ENCODE measurements around the gene IL25.
"Not testable (repeated sequence)": the region's sequence is repeated elsewhere in the genome, so short reads cannot be mapped to it uniquely, and the experiment has no call there.

Gene IL25

GRCh38 chr14:23396781-23397407 lies 24.3 kb downstream of the IL25 start:
- CTCF ChIA-PET: interaction anchor here (1.2 kb wide), 1 partner anchor 17 kb away, joined by 7 read pairs; no protein-coding TSS in a partner anchor
- no peak for TF ChIP-seq CTCF (IDR thresholded peaks at IDR 0.05; ENCODE audit: insufficient read depth, low read length, missing control alignments)
- POLR2A ChIA-PET: no interaction called here

GRCh38 chr14:23398348-23398747 lies 25.7 kb downstream of the IL25 start:
- H3K4me3 ChIP-seq (ENCODE audit: low read depth, low read length): no peak overlapping the region
- no peak for TF ChIP-seq CTCF (IDR thresholded peaks at IDR 0.05; ENCODE audit: insufficient read depth, low read length, missing control alignments)
- POLR2A ChIA-PET: no interaction called here
- no peak for DNase-seq (ENCODE audit: low read depth, low spot score)
- CTCF ChIA-PET: no interaction called here

More at GRCh38 chr14:23396781-23397407, 24.3 kb downstream of the IL25 start:
- no peak overlapping the region for H3K4me3 ChIP-seq (ENCODE audit: low read depth, low read length)
- no peak for DNase-seq (ENCODE audit: low read depth, low spot score)

- POLR2A ChIA-PET: no interaction called here
- no peak for TF ChIP-seq CTCF (IDR thresholded peaks at IDR 0.05; ENCODE audit: insufficient read depth, low read length, missing control alignments)
- no peak overlapping the region for H3K4me3 ChIP-seq (ENCODE audit: low read depth, low read length)
- DNase-seq (ENCODE audit: low read depth, low spot score): no peak
- CTCF ChIA-PET: no interaction called here
Observed at GRCh38 chr14:23399136-23399535, 26.5 kb downstream of the IL25 start.

GRCh38 chr14:23399591-23399990 lies 27.0 kb downstream of the IL25 start:
- POLR2A ChIA-PET: no interaction called here
- CTCF ChIA-PET: no interaction called here
- DNase-seq (ENCODE audit: low read depth, low spot score): no peak

GRCh38 chr14:23400496-23401149 lies 28.0 kb downstream of the IL25 start:
- POLR2A ChIA-PET; DNase-seq (ENCODE audit: low read depth, low spot score); H3K4me3 ChIP-seq (ENCODE audit: low read depth, low read length); CTCF ChIA-PET: not testable (repeated sequence)

More at GRCh38 chr14:23399591-23399990, 27.0 kb downstream of the IL25 start:
- no peak for TF ChIP-seq CTCF (IDR thresholded peaks at IDR 0.05; ENCODE audit: insufficient read depth, low read length, missing control alignments)
- no peak overlapping the region for H3K4me3 ChIP-seq (ENCODE audit: low read depth, low read length)

GRCh38 chr14:23401291-23401690 lies 28.7 kb downstream of the IL25 start:
- no peak for DNase-seq (ENCODE audit: low read depth, low spot score)
- ChIA-PET POLR2A (no interaction called here), CTCF (no interaction called here)
- no peak for TF ChIP-seq CTCF (IDR thresholded peaks at IDR 0.05; ENCODE audit: insufficient read depth, low read length, missing control alignments)
- H3K4me3 ChIP-seq (ENCODE audit: low read depth, low read length): no peak overlapping the region

Data from AG04449 (cell line).